ENCODE measurements around the gene AJAP1.

AJAP1 gene

DNA sequence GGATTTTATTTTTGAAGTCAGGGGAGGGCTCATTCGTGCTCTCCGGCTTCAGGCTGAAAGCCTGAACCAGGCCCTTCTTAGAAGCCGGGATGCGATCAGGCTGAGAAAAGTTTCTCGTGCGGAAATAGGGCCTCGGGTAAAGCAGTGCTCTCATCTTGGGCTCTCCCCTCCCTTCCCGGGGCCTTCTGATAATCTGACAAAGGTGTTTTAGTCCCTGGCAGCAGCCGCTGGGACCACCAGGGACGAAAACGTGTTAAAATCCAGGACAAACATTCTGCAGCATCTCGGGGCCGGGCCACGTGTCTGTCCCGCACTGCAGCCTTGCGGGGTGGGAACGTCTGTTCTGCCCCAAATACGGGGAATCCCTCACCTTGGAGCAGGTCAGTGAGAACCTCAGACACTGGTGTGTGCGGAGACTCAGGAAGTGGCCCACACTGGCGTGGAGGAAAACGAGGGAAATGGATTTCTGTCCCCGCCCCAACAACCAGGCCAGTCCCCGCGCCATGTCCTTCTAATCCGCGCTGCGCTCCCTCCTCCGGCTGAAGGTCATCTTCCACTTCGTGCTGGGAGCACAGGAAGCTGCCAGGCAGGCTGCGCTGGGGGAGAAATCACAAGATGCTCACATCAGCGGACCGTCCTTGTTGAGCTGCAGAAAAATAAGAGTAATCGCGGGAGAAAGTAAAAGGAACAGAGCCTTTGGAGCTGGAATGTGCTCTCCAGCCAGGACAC is 16.6 kb upstream of the AJAP1 start:
- TF ChIP-seq, protein P1, sequence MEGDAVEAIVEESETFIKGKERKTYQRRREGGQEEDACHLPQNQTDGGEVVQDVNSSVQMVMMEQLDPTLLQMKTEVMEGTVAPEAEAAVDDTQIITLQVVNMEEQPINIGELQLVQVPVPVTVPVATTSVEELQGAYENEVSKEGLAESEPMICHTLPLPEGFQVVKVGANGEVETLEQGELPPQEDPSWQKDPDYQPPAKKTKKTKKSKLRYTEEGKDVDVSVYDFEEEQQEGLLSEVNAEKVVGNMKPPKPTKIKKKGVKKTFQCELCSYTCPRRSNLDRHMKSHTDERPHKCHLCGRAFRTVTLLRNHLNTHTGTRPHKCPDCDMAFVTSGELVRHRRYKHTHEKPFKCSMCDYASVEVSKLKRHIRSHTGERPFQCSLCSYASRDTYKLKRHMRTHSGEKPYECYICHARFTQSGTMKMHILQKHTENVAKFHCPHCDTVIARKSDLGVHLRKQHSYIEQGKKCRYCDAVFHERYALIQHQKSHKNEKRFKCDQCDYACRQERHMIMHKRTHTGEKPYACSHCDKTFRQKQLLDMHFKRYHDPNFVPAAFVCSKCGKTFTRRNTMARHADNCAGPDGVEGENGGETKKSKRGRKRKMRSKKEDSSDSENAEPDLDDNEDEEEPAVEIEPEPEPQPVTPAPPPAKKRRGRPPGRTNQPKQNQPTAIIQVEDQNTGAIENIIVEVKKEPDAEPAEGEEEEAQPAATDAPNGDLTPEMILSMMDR (conservative IDR thresholded peaks at IDR 0.05; ENCODE audit: low read length), result no peak
- DNase-seq (ENCODE audit: low read depth), result no peak
- H3K4me3 ChIP-seq (ENCODE audit: low read length), result no peak overlapping the region

- DNase-seq (ENCODE audit: low read depth), result no peak
- no peak overlapping the region for H3K4me3 ChIP-seq (ENCODE audit: low read length)
- TF ChIP-seq, protein P1 (conservative IDR thresholded peaks at IDR 0.05; ENCODE audit: low read length), result no peak
Measured at GRCh38 chr1:4638345-4638729, 16.1 kb upstream of the AJAP1 start.

DNA sequence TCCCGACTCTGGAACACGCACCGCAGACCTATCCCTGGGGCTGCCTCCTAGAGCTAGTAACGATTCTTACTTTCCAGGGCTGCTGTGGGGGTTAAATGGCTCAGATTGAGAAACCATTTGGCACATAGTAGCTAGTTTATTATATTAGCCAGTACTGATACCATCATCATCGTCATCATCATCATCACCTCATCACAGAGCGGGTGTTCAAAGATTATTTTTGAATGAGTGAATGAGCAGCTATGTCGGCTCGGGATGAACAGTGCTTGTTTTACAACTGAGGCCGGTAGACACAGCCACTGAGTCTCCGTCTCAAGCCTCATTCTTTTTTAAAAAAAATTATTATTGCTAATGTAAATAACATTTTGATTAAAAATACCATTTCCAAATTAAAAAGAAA is 13.5 kb upstream of the AJAP1 start:
- H3K4me3 ChIP-seq (ENCODE audit: low read length), result no peak overlapping the region
- DNase-seq (ENCODE audit: low read depth), result no peak
- TF ChIP-seq, protein P1 (conservative IDR thresholded peaks at IDR 0.05; ENCODE audit: low read length), result no peak

GRCh38 chr1:4647391-4647790 is 7.0 kb upstream of the AJAP1 start:
- no peak for DNase-seq (ENCODE audit: low read depth)
- TF ChIP-seq, protein P1 (conservative IDR thresholded peaks at IDR 0.05; ENCODE audit: low read length), result no peak
- H3K4me3 ChIP-seq (ENCODE audit: low read length), result no peak overlapping the region

DNA sequence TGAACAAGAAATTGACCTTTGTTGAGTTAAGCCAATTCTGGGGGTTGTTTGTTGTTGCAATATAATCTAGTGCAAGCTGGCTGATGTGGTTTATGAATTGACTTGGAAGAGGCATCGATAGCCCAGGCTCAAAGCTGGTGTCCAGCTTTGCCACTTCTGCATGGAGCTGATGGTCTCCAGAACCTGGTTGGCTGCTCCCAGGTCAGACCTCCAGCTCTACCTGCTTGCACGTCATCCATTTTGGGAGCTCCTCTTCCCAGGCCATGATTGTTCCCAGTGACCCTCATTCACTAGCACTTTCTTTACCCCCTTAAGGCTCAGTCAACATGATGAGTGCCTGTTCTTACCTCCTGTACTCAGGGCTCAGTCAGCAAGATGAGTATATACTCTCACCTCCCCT is 5.8 kb upstream of the AJAP1 start:
- H3K4me3 ChIP-seq (ENCODE audit: low read length), result no peak overlapping the region
- no peak for DNase-seq (ENCODE audit: low read depth)

DNA sequence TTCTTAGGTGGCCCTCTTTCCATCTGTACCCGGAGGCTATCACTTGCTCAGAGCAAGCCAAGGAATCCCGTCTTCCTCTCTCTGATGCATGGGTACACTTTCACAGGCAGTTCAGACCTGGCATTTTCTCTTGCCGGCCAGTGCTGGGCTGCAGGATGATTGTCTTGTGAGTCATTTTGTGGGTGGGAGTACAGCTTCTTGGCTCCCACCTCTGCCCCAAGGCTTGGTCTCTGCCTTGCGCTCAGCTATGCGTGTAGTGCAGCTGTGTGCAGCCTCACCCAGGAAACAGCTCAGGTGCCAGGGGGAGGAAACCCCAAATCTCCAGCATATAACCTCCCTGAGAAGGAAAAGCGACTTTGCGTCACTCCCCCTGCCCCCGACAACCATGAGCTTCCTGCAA is 3.9 kb upstream of the AJAP1 start:
- H3K4me3 ChIP-seq (ENCODE audit: low read length), result no peak overlapping the region
- peak; percentile 52 for DNase-seq (ENCODE audit: low read depth)
- TF ChIP-seq, protein P1 (conservative IDR thresholded peaks at IDR 0.05; ENCODE audit: low read length), result no peak

More for the DNA sequence above, 5.8 kb upstream of the AJAP1 start:
- TF ChIP-seq, protein P1 (conservative IDR thresholded peaks at IDR 0.05; ENCODE audit: low read length), result no peak

DNA sequence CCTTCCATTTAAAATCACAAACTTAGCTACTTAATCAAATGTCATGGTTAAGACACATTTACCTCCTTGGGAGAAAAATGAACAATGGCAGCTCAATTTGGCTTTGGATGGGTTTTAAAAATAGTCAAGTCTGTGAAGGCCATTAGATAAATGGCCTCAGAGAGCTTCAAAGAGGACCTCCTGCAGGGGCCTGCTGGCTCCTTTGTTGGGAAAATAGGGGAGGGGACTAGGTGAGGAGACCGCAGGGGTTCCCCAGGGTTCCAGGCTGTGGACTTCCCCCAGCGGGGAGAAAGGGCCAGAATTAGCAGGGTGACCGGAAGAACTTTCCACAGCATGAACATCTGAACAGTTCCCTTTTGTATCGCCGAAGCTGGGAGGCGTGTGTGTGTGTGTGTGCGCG is 3.4 kb upstream of the AJAP1 start:
- TF ChIP-seq, protein P1 (conservative IDR thresholded peaks at IDR 0.05; ENCODE audit: low read length), result no peak
- no peak overlapping the region for H3K4me3 ChIP-seq (ENCODE audit: low read length)
- no peak for DNase-seq (ENCODE audit: low read depth)
